Stimulated activated CD4-positive, alpha-beta T cell treated with anti-CD3 and anti-CD28 coated beads, Interleukin-12 subunit alpha, Interleukin-12 subunit beta, amount 100 ng/mL, for 24 hours (primary cell): ENCODE data around the gene GRIK3.
"Not testable (repeated sequence)": the region's sequence is repeated elsewhere in the genome, so short reads cannot be mapped to it uniquely, and the experiment has no call there.

Source experiments
- DNase-seq, 2 experiments: peaks; one replicate each; pipeline ENCODE4 v3.0.0-alpha.2; 2020; ENCODE audit warnings: low read depth in 2 of 2

The GRIK3 gene

GRCh38 chr1:36909946-36910725 lies 124.2 kb downstream of the GRIK3 start:
- no peak for DNase-seq

GRCh38 chr1:36909359-36909758 lies 125.0 kb downstream of the GRIK3 start:
- not testable (repeated sequence) for DNase-seq

DNA sequence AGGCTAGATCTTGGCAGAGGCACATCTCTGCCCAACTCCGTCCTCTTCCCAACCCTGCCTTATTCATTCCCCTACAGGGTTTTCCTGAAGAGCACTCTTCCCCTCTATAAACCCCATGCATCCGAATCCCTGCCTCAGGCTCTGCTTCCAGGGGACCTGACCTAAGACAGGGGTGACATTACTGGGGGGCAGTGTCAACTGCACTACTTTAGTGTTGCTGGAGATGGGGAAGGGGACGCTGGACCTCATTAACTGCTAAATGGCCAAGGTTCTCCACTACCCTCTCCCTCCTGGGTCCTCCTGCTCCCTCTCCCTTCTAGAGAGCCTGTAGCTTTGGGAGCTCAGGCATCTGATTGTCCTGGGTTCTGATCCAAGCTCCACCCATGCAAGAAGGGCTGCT lies 126.2 kb downstream of the GRIK3 start:
- DNase-seq: no peak

GRCh38 chr1:36906555-36906954 lies 127.8 kb downstream of the GRIK3 start:
- DNase-seq: no peak

GRCh38 chr1:36905941-36906340 lies 128.4 kb downstream of the GRIK3 start:
- no peak for DNase-seq

GRCh38 chr1:36900128-36900527 lies 134.2 kb downstream of the GRIK3 start:
- no peak for DNase-seq

DNA sequence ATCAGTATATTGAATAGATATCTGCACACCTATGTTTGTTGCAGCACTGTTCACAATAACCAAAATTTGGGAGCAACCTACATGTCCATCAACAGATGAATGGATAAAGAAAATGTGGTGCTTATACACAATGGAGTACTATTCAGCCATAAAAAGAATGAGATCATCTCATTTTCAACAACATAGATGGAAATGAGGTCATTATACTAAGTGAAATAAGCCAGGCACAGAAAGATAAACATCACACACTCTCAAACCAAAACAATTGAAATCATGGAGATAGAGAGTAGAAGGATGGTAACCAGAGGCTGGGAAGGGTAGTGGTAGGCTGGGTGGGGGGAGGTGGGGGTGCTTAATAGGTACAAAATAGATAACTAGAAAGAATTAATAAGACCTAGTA lies 136.5 kb downstream of the GRIK3 start:
- DNase-seq: not testable (repeated sequence)

- DNase-seq: no peak
These were observed 139.5 kb downstream of the GRIK3 start for GRCh38 chr1:36894824-36895223.

DNA sequence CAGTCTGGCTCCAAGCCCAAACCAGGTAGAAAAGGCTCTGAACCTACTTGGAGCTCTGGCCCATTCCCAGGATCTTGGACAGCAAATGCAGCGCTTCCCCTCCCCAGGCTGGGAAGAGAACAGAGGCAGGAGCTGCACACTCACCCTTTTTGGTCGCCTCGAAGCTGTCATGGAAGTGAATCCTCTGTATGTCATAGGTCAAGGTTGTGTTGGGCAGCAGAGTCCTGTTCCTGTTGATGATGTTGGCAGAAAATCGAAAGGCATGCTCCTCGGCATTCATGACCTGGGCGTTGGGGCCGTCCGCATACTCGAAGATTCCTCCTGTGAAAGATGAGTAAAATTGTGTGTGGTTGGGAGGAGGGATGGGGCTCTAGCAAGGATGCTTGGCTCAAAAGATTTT lies 143.5 kb downstream of the GRIK3 start:
- no peak for DNase-seq

DNA sequence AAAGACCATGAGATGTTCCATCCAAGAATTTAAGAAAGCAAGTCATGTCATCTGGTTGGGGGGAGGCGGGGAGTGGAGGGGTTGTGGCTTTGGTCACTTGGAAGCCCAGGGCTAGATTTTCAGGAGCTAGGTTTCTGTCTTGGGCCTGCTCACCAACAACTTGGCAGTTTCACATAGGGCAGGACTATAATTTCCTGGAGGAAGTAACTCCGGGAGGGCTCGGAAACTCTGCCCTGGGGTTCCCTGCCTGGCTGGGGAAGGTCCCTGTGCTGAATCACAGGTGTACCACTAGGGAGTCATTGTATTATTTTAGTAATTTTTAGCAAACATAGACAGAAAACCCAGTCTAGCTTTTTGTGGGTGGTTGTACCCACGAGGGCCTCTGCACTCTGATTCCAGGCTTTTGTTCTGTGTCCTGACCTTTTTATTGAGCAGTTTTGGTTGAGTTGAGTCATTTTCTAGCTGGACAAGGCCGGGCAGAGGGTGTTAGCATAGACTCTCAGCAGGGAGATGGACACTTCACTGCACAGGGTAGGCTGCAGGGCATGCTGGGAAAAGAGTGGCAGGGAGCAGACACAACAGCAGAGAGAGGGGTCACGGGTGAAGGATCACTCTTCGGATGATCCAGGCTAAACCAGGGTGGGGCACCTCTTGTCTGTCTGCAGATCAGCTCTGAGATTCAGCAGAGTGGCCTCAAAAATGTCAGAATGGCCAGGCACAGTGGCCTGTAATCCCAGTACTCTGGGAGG lies 144.7 kb downstream of the GRIK3 start:
- DNase-seq: no peak

- DNase-seq: no peak
These were observed 145.4 kb downstream of the GRIK3 start for GRCh38 chr1:36888811-36889477.

GRCh38 chr1:36885540-36886357 lies 148.6 kb downstream of the GRIK3 start:
- no peak for DNase-seq

GRCh38 chr1:36884801-36885200 lies 149.5 kb downstream of the GRIK3 start:
- no peak for DNase-seq

- DNase-seq: no peak
These were observed 150.2 kb downstream of the GRIK3 start for GRCh38 chr1:36884029-36884701.

DNA sequence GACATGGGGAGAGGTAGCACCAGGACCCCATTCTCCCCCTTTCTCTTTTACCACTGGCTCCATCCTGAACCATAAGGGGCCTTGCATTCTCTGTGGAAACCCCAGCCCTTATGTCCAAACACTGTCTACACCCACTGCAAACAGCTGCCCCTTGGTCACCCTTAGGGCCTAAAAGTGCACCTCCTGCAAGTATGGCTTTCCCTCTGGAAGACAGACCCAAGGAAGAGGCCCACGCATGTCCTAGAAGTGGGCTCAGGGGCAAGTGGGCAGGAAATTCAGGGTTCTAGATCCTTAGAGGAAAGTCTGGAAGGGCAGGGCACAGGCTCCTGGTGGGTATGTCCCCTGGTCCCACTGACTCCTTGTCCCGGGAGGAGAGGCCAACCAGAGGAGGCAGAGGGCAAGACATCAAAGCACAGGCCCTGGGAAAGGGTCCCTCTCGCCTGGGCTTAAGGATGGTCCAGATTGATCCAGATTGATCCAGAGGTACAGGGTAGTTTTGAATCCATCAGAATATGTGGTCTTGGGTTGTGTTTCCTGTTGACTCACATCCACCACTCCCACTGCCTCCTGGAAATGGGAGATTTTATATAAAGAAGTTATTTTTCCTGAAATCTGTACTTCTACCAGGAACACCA lies 150.9 kb downstream of the GRIK3 start:
- DNase-seq: no peak

DNA sequence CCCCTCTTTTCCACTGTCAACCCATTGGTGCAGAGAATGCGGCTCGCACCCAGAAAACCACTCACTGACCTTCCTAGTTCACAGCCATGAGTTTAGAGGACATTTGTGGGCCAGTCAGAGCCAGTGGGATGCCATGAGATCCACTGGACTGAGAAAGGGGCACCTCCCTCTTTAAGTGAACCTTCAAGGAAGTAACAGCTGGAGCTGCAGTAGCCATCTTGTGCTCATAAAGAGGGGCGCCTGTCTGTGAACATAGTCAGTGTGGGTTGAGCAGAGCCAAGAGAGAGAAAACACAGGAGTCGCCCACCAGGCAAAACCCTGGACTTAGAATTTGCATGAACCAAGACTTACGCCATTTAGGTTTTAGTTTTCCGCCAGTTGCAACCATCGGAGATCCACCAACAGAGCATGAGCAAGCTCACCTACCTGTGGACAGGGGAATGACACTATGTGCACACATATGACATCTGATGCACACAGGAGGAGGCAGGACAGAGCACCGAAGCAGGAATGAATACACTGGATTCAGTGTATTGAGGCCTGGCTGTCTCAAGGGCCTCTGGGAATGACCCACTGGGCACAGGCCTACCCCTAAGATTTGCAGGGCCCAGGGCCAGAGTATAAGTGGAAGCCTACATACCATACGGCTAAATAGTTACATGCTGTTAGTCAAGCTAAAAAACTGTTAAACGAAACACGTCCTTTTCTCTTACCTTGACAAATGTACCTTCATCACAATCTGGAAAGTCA lies 151.6 kb downstream of the GRIK3 start:
- no peak for DNase-seq

- no peak for DNase-seq
These were observed 152.8 kb downstream of the GRIK3 start for GRCh38 chr1:36881541-36881940.

DNA sequence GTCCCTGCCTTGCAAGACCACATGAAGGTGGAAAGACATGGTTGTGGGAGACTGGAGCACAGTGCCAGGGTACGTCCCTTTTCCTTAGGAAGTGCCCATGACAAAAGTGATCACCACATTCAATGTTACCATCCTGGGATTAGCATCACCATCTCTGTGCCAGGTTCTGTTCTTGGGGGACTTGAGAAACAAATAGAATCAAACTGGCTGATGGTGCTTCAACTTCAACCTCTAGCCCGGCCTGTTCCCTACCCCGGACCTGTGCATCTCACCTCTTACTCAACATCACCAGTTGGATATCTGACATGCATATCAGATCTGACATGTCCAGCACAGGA lies 153.3 kb downstream of the GRIK3 start:
- DNase-seq: no peak

- no peak for DNase-seq
These were observed 153.9 kb downstream of the GRIK3 start for GRCh38 chr1:36880155-36881067.
